HG03108 (cell line): Measurements from ENCODE around the gene SLC44A5.
"Not testable (repeated sequence)": the region's sequence is repeated elsewhere in the genome, so short reads cannot be mapped to it uniquely, and the experiment has no call there.

Experiments
- ATAC-seq: cut with Tn5 transposase; IDR thresholded peaks from one replicate; pipeline ENCODE4 v1.9.1; 2021; ENCODE audit warnings: moderate library complexity; ENCODE audit not compliant: unreplicated experiment

Gene SLC44A5

DNA sequence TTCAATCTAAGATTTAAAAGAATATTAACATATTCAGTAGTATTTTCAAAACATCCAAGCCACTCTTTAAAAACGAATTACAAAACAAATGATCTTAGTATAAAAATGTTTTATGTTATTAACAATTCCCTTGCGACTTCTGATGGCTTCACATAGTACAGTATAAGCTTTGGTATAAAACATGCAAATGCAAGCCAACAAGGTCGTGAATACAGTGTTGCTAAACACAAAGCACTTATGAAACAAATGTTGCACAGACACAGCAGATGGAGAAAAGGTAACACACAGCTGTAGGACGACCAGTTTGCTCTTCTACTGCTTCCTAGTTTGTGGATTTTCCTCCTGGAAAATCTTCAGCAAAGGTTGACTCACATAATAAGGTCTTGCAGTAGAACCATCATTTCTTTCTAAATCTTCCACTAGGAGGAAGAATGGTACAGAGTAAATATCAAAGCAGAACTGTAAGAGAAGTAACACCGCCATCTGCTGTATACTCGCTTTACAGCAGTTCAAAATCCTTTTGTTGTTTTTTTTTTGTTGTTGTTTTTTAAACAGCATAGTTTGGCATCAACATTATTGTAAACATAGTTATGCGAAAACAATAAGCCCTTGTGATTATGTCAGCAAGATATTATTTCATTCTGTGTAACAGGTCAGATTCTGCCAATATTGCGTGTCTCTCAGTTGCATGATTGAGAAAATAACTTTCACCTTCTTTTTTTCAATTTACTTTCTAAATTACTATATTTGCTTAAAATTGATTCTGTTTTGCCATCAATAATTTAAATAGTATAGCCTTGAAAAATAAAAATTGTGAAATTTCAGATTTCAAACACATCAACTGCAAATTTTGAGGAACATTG, 407.3 kb downstream of the SLC44A5 start:
- ATAC-seq: peak; percentile 72

DNA sequence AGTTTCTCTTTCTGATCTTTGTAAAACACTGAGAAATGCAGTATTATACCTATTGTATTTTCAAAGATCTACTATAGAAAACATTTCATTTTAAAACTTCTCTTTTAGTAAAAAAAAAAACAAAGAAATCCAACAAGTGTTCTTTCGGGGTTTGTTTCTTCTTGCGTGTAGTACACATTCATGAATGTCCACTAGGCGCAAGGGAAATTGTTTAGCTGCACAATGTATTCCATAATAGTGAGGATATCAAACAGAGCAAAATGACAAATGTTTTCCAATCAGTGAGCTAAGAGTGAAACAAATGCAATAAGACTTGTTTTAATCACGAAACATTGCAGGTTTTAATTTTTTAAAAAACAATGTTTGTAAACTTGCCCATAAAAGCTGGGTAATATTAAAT, 408.2 kb downstream of the SLC44A5 start:
- ATAC-seq: no peak

- ATAC-seq: no peak
Observed at GRCh38 chr1:75198761-75199160, 412.2 kb downstream of the SLC44A5 start.

DNA sequence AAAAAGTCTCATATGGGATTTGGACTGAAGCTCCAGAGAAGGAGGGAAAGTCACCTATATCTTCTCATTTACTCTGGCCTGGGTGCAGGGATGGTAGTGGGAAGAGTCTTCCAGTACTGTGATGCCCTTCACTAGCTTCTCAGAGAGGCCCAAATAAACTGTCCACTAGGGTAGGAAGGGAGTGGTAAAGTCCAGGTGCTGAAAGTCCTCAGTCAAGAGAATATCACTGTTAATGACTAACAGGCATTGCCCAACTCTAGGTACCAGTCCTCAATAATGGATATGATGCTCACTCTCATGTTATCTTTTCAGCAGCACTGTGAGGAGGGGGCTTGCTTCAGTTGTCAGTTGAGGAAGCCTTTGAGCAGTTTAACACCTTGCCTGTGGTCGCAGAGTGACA, 412.8 kb downstream of the SLC44A5 start:
- no peak for ATAC-seq

- no peak for ATAC-seq
Observed at GRCh38 chr1:75188892-75189291, 422.0 kb downstream of the SLC44A5 start.

DNA sequence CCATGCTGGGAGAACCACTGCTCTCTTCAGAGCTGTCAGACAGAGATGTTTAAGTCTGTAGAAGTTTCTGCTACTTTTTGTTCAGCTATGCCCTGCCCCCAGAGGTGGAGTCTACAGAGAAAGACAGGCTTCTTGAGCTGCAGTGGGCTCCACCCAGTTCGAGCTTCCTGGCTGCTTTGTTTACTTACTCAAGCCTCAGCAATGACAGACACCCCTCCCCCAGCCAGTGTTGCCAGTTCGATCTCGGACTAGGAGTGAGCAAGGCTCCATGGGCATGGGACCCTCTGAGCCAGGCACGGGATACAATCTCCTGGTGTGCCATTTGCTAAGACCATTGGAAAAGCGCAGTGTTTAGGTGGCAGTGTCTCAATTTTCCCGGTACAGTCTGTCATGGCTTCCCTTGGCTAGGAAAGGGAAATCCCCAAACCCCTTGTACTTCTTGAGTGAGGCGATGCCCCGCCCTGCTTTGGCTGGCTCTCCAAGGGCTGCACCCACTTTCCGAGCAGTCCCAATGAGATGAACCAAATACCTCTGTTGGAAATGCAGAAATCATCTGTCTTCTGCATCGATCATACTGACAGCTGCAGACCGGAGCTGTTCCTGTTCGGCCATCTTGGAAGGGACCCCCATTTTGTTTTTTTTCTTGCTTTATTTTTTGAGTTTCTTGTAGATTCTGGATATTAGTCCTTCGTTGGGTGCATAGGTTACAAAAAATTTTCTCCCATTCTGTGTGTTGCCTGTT, 429.5 kb downstream of the SLC44A5 start:
- not testable (repeated sequence) for ATAC-seq

DNA sequence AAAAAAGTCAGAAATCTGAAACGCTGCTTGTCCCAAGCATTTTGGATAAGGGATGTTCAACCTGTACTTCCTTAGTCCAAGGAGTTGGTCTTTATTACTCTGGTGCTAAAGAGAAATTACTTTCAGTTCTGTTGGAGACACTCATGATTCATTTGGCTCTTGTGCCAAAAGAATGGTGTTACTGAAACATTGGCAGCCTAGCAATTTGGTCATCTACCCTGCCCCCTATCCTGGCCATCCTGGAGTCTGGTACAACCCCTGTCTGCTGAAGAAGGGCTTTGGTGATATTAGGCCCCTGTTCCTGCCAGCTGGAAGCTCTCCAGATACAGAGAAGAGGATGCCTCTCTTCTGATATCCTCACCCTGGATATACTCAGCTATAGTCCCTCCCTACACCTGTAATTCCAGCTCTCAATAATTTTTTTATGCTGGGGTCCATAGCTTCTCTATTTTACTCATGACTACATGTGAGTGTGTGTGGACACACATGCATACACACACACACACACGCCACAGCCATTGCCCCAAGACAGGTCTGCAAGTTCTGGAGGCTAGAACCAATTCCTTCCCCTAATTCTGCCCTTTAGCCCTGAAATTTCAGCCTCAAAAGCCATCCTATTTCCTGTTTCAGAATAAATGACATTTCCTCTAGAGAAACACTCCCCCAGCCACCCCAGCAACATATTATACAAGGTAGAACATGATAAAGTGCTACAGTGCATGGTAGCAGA, 436.7 kb downstream of the SLC44A5 start:
- ATAC-seq: no peak

DNA sequence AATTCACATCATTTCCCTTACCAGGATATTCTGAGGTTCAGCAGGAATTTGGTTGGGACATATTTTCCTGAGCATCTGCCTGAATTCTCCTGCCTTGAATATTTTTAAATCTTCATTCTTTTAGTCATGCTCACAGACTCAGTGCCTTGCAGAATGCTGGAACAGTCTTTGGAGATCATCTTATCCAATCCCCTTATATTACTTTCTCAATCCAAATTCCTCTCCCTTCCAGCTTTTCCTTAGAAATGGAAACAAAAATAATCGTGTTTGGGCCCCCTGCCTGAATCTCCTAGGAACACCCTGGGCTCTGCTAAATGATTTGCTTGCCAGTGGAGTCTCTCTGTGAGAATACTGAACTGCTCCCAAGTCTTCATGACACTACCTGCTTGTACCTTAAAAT, 438.4 kb downstream of the SLC44A5 start:
- ATAC-seq: no peak

DNA sequence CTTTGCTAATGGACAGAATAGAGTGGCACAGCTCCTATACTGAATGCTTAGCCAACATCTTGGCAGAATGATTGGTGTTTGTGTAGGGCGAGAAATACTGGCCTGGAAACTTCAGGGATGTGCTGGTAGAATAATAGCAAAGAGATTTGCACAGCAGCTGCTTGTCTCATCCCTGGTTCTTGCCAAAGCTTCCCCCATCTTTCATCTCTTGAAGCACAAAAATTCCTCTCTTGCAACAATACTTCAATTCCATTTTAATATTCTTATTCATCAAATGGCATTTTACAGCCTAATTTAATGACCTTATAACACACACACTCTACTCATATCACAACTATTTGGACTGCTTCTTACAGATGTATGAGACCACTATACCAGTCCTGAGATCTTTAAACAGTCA, 439.0 kb downstream of the SLC44A5 start:
- no peak for ATAC-seq

- ATAC-seq: no peak
Observed at GRCh38 chr1:75170981-75171380, 439.9 kb downstream of the SLC44A5 start.

- ATAC-seq: no peak
Observed at GRCh38 chr1:75170011-75170410, 440.9 kb downstream of the SLC44A5 start.

- no peak for ATAC-seq
Observed at GRCh38 chr1:75166821-75167220, 444.1 kb downstream of the SLC44A5 start.

GRCh38 chr1:75165264-75165663, 445.6 kb downstream of the SLC44A5 start:
- no peak for ATAC-seq

GRCh38 chr1:75159154-75159553, 451.8 kb downstream of the SLC44A5 start:
- no peak for ATAC-seq
